ENCODE results near the gene LY6G6D.
"Not testable (repeated sequence)": the region's sequence is repeated elsewhere in the genome, so short reads cannot be mapped to it uniquely, and the experiment has no call there.

LY6G6D gene

DNA sequence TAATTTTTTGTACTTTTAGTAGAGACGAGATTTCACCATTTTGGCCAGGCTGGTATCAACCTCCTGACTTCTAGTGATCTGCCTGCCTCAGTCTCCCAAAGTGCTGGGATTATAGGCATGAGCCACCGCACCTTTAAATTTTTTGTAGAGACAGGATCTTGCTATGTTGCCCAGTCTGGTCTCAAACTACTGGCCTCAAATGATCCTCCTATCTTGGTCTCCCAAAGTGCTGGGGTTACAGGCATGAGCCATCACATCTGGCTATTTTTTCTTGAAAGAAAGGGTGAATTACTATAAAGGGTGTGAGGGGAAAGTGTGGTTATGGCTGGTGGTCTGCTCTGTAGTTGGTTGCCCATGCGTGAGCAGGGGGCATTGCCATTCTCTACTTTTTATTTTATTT, 6.9 kb upstream of the LY6G6D start:
- no peaks in the 10 kb centered on the region for H3K36me3 ChIP-seq (replicated peaks; ENCODE audit: insufficient read depth, low read length)
- no peaks in the 10 kb centered on the region for H3K79me2 ChIP-seq (ENCODE audit: low read length)
- H3K4me2 ChIP-seq (ENCODE audit: low read depth, low read length), result no peak overlapping the region
- no peak for DNase-seq
- H2AFZ ChIP-seq (ENCODE audit: low read length), result no peak overlapping the region
- H3F3A ChIP-seq (ENCODE audit: insufficient read depth, low read length), result no peaks in the 10 kb centered on the region
- H3K27ac ChIP-seq (ENCODE audit: low read length), result no peak overlapping the region
- H3K9me2 ChIP-seq (replicated peaks; ENCODE audit: insufficient read depth, low read length), result no peaks in the 10 kb centered on the region
- H3K4me1 ChIP-seq (ENCODE audit: low read length), result 0 out of 2 replicates have a peak, but pooled peaks cover 5% of the 10 kb centered on the region
- no peaks in the 10 kb centered on the region for H3K9me3 ChIP-seq (replicated peaks; ENCODE audit: insufficient read depth, low read length)
- TF ChIP-seq EZH2phosphoT487 (IDR thresholded peaks at IDR 0.05; ENCODE audit: low read length), result no peak
- TF ChIP-seq, protein P1, sequence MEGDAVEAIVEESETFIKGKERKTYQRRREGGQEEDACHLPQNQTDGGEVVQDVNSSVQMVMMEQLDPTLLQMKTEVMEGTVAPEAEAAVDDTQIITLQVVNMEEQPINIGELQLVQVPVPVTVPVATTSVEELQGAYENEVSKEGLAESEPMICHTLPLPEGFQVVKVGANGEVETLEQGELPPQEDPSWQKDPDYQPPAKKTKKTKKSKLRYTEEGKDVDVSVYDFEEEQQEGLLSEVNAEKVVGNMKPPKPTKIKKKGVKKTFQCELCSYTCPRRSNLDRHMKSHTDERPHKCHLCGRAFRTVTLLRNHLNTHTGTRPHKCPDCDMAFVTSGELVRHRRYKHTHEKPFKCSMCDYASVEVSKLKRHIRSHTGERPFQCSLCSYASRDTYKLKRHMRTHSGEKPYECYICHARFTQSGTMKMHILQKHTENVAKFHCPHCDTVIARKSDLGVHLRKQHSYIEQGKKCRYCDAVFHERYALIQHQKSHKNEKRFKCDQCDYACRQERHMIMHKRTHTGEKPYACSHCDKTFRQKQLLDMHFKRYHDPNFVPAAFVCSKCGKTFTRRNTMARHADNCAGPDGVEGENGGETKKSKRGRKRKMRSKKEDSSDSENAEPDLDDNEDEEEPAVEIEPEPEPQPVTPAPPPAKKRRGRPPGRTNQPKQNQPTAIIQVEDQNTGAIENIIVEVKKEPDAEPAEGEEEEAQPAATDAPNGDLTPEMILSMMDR (IDR thresholded peaks at IDR 0.05; ENCODE audit: low read length), result no peak
- TF ChIP-seq EZH2 (optimal IDR thresholded peaks at IDR 0.05; ENCODE audit: low read depth, low read length), result no peak
- H4K20me1 ChIP-seq (ENCODE audit: insufficient read depth, low read length), result no peaks in the 10 kb centered on the region
- H3K4me3 ChIP-seq (ENCODE audit: low read length), result no peak overlapping the region
- no peaks in the 10 kb centered on the region; the same call in 1 of the 2 replicates for H3K27me3 ChIP-seq (replicated peaks; ENCODE audit: insufficient read depth, low read length)
- no peak overlapping the region for H3K9ac ChIP-seq (ENCODE audit: low read length)

- H4K20me1 ChIP-seq (ENCODE audit: insufficient read depth, low read length); DNase-seq; H3K9ac ChIP-seq (ENCODE audit: low read length); H3K36me3 ChIP-seq (replicated peaks; ENCODE audit: insufficient read depth, low read length); H3F3A ChIP-seq (ENCODE audit: insufficient read depth, low read length); H3K27me3 ChIP-seq (replicated peaks; ENCODE audit: insufficient read depth, low read length); H3K9me2 ChIP-seq (replicated peaks; ENCODE audit: insufficient read depth, low read length); H3K4me3 ChIP-seq (ENCODE audit: low read length); H3K9me3 ChIP-seq (replicated peaks; ENCODE audit: insufficient read depth, low read length); H3K4me1 ChIP-seq (ENCODE audit: low read length); H3K27ac ChIP-seq (ENCODE audit: low read length); H2AFZ ChIP-seq (ENCODE audit: low read length); H3K79me2 ChIP-seq (ENCODE audit: low read length); H3K4me2 ChIP-seq (ENCODE audit: low read depth, low read length): not testable (repeated sequence)
Measured at GRCh38 chr6:31709157-31709556, 6.0 kb upstream of the LY6G6D start.

DNA sequence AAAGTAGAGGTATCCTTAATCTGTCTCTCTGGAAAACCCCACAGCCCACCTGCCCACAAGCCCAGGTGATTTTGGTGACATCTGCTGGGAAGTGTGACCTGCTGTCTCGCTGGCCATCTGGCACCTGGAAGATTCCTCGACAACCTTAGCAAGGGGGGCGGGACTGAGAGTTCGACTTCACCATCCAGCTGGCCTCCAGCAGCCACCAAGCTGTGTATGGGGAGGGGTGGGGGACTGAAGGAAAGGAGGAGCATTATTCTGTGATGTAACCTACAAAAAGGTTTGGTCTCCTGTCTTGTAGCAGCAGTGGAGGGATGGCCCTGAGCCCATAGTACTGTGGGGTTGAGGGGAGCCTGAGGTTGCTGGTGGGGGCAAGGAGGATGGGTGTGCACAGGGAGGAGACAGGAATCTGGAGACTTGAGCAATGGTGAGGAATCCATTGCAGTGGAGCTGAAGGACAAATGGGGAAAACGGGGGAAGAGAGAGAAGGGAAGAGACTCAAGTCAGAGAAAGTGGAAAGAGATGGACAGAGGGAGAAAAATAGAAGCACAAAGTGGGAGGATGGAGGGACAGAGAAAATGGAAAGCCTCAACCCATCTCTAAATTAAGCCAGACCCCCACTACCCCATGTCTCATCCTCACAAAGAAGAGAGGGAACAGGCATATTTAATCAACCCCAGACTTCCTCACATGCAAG, 4.5 kb upstream of the LY6G6D start:
- DNase-seq, result no peak
- Histone ChIP-seq H3K9me2 (replicated peaks; ENCODE audit: insufficient read depth, low read length) (no peaks in the 10 kb centered on the region), H3K79me2 (ENCODE audit: low read length) (no peaks in the 10 kb centered on the region), H3F3A (ENCODE audit: insufficient read depth, low read length) (no peaks in the 10 kb centered on the region), H3K27ac (ENCODE audit: low read length) (no peak overlapping the region), H3K4me1 (ENCODE audit: low read length) (0 out of 2 replicates have a peak, but pooled peaks cover 5% of the 10 kb centered on the region), H3K9me3 (replicated peaks; ENCODE audit: insufficient read depth, low read length) (no peaks in the 10 kb centered on the region), H3K27me3 (replicated peaks; ENCODE audit: insufficient read depth, low read length) (no peaks in the 10 kb centered on the region; the same call in 1 of the 2 replicates), H3K4me3 (ENCODE audit: low read length) (no peak overlapping the region), H3K36me3 (replicated peaks; ENCODE audit: insufficient read depth, low read length) (no peaks in the 10 kb centered on the region), H3K9ac (ENCODE audit: low read length) (no peak overlapping the region), H4K20me1 (ENCODE audit: insufficient read depth, low read length) (no peaks in the 10 kb centered on the region), H3K4me2 (ENCODE audit: low read depth, low read length) (no peak overlapping the region), H2AFZ (ENCODE audit: low read length) (no peak overlapping the region)
- TF ChIP-seq, protein P1 (IDR thresholded peaks at IDR 0.05; ENCODE audit: low read length), result no peak
- TF ChIP-seq EZH2 (optimal IDR thresholded peaks at IDR 0.05; ENCODE audit: low read depth, low read length), result no peak
- no peak for TF ChIP-seq EZH2phosphoT487 (IDR thresholded peaks at IDR 0.05; ENCODE audit: low read length)

- DNase-seq, result no peak
- H3K4me3 ChIP-seq (ENCODE audit: low read length), result no peak overlapping the region
- no peaks in the 10 kb centered on the region for H3K27me3 ChIP-seq (replicated peaks; ENCODE audit: insufficient read depth, low read length)
- no peaks in the 10 kb centered on the region for H3K79me2 ChIP-seq (ENCODE audit: low read length)
- H3K9ac ChIP-seq (ENCODE audit: low read length), result no peak overlapping the region
- TF ChIP-seq, protein P1 (IDR thresholded peaks at IDR 0.05; ENCODE audit: low read length), result no peak
- TF ChIP-seq EZH2 (optimal IDR thresholded peaks at IDR 0.05; ENCODE audit: low read depth, low read length) (no peak), EZH2phosphoT487 (IDR thresholded peaks at IDR 0.05; ENCODE audit: low read length) (no peak)
- no peaks in the 10 kb centered on the region for H3K9me3 ChIP-seq (replicated peaks; ENCODE audit: insufficient read depth, low read length)
- no peak overlapping the region for H2AFZ ChIP-seq (ENCODE audit: low read length)
- H3K4me1 ChIP-seq (ENCODE audit: low read length), result 0 out of 2 replicates have a peak, but pooled peaks cover 5% of the 10 kb centered on the region
- no peaks in the 10 kb centered on the region for H3K36me3 ChIP-seq (replicated peaks; ENCODE audit: insufficient read depth, low read length)
- H3K4me2 ChIP-seq (ENCODE audit: low read depth, low read length), result no peak overlapping the region
- no peak overlapping the region for H3K27ac ChIP-seq (ENCODE audit: low read length)
- no peaks in the 10 kb centered on the region for H3F3A ChIP-seq (ENCODE audit: insufficient read depth, low read length)
- H4K20me1 ChIP-seq (ENCODE audit: insufficient read depth, low read length), result no peaks in the 10 kb centered on the region
- H3K9me2 ChIP-seq (replicated peaks; ENCODE audit: insufficient read depth, low read length), result no peaks in the 10 kb centered on the region
Measured at GRCh38 chr6:31711233-31711632, 3.9 kb upstream of the LY6G6D start.
